Endothelial cell of umbilical vein (primary cell): Measurements from ENCODE around the gene PTDSS2. TPM values are rescaled to one million over a fixed set of nuclear protein-coding genes. Genes with fewer than 3 reads are reported as not detected.

Experiments used
- BruUV-seq: library from RNA; stranded (reverse); fragments of 400-500 nt; replicated peaks from 2 replicates; lab custom pipeline; 2021; lab: Mats Ljungman, UMichigan
- CTCF ChIA-PET: fragments of 300-600, 350-600 bp; sonication (Branson Sonifier 250); formaldehyde crosslinking; loops from one replicate; lab custom pipeline; 2021; ENCODE audit warnings: antibody characterized with exemption, inconsistent platforms; lab: Charles Lee
- POLR2A ChIA-PET: fragments of 300-600, 350-600 bp; sonication (Branson Sonifier 250); formaldehyde crosslinking; loops from one replicate; lab custom pipeline; 2021; ENCODE audit warnings: antibody characterized with exemption, inconsistent platforms; lab: Charles Lee
- DNase-seq: peaks from one replicate; pipeline ENCODE4 v3.0.0-alpha.2; 2011; ENCODE audit warnings: low read depth, low spot score
- FAIRE-seq: peaks from 2 replicates; lab custom pipeline; 2011; peaks lifted over from hg19 to GRCh38; lab: Jason Lieb, UNC
- H2AFZ ChIP-seq: 2 replicates; pipeline ENCODE4 v1.6.0; 2012; ENCODE audit warnings: low read depth, low read length, control low read depth, inconsistent platforms
- H3K27ac ChIP-seq: 2 replicates; pipeline ENCODE4 v1.5.1; 2011; ENCODE audit warnings: low read depth, mild to moderate bottlenecking, control low read depth, low read length, moderate library complexity; ENCODE audit not compliant: insufficient read depth
- H3K27me3 ChIP-seq, 2 experiments: 2 replicates each; pipeline versions ENCODE4 v1.6.0 to v1.6.1; 2011; ENCODE audit warnings: low read length in 2 of 2, mixed read lengths in 1 of 2; ENCODE audit not compliant: control insufficient read depth in 2 of 2, insufficient read depth in 2 of 2
- H3K36me3 ChIP-seq, 2 experiments: 2 replicates in 1 of 2; 3 replicates in 1 of 2; pipeline ENCODE4 v1.5.1; 2011; ENCODE audit warnings: low read length in 2 of 2, mild to moderate bottlenecking in 1 of 2, moderate library complexity in 1 of 2; ENCODE audit not compliant: control insufficient read depth in 2 of 2, insufficient read depth in 2 of 2; ENCODE audit errors: extremely low read depth in 1 of 2
- H3K4me1 ChIP-seq: 3 replicates; pipeline ENCODE4 v1.5.1; 2011; ENCODE audit warnings: mild to moderate bottlenecking, low read length; ENCODE audit not compliant: control insufficient read depth, insufficient read depth; ENCODE audit errors: extremely low read depth
- H3K4me2 ChIP-seq: 2 replicates; pipeline ENCODE4 v1.6.1; 2011; ENCODE audit warnings: low read length, control low read depth, mixed read lengths; ENCODE audit not compliant: insufficient read depth
- H3K4me3 ChIP-seq, 3 experiments: fragments of 200-600 bp in 1 of 3; sonication (generic), shearing (Covaris generic) in 1 of 3; replicated peaks in 1 of 3; 2 replicates each; pipeline ENCODE4 v1.5.1; 2011 to 2016; ENCODE audit warnings: control low read depth in 3 of 3, low read length in 3 of 3, mild to moderate bottlenecking in 2 of 3, inconsistent platforms in 1 of 3, low read depth in 1 of 3, moderate library complexity in 1 of 3; ENCODE audit not compliant: insufficient read depth in 1 of 3
- H3K79me2 ChIP-seq: 2 replicates; pipeline ENCODE4 v1.6.0; 2012; ENCODE audit warnings: low read length, inconsistent platforms; ENCODE audit not compliant: control insufficient read depth, insufficient read depth
- H3K9ac ChIP-seq: replicated peaks from 2 replicates; pipeline ENCODE3; 2011; ENCODE audit warnings: low read length, control low read depth; ENCODE audit not compliant: insufficient read depth; ENCODE audit errors: extremely low read depth
- H3K9me1 ChIP-seq: replicated peaks from 3 replicates; pipeline ENCODE4 v1.6.0; 2011; ENCODE audit warnings: mild to moderate bottlenecking, low read length; ENCODE audit not compliant: control insufficient read depth, insufficient read depth; ENCODE audit errors: extremely low read depth
- H3K9me3 ChIP-seq: replicated peaks from 2 replicates; pipeline ENCODE4 v1.5.1; 2012; ENCODE audit warnings: low read length, inconsistent platforms; ENCODE audit not compliant: control insufficient read depth, insufficient read depth
- H4K20me1 ChIP-seq: replicated peaks from 2 replicates; pipeline ENCODE3; 2011; ENCODE audit warnings: mild to moderate bottlenecking, low read length; ENCODE audit not compliant: control insufficient read depth, insufficient read depth; ENCODE audit errors: extremely low read depth
- EZH2 ChIP-seq: IDR thresholded peaks from 2 replicates; pipeline ENCODE4 v1.6.1; 2012; ENCODE audit warnings: borderline replicate concordance, low read depth, mild to moderate bottlenecking, moderate library complexity, low read length, inconsistent platforms; ENCODE audit not compliant: severe bottlenecking
- FOS ChIP-seq: IDR thresholded peaks from 2 replicates; pipeline ENCODE4 v1.6.1; 2011; ENCODE audit warnings: mild to moderate bottlenecking, low read length, moderate library complexity, borderline replicate concordance; ENCODE audit not compliant: insufficient read depth
- JUN ChIP-seq: IDR thresholded peaks from 2 replicates; pipeline ENCODE4 v1.6.1; 2011; ENCODE audit warnings: borderline replicate concordance, low read depth; ENCODE audit not compliant: insufficient read length, insufficient read depth
- MAX ChIP-seq: IDR thresholded peaks from 2 replicates; pipeline ENCODE4 v1.6.1; 2011; ENCODE audit not compliant: insufficient read depth, insufficient read length
- MYC ChIP-seq: IDR thresholded peaks from one replicate; pipeline ENCODE4 v1.6.1; 2011; ENCODE audit warnings: mild to moderate bottlenecking, low read depth, low read length
- POLR2A ChIP-seq: IDR thresholded peaks from 2 replicates; pipeline ENCODE4 v1.6.1; 2012; ENCODE audit warnings: low read depth, mild to moderate bottlenecking, control low read depth, low read length
- POLR2AphosphoS5 ChIP-seq: IDR thresholded peaks from 2 replicates; pipeline ENCODE4 v1.6.1; 2012; ENCODE audit warnings: low read depth, mild to moderate bottlenecking, control low read depth, low read length, moderate library complexity; ENCODE audit not compliant: insufficient read depth
- dilution Hi-C: fragments of 300-500 bp; cut with MboI; formaldehyde crosslinking; loops from one replicate; pipeline ENCODE4 v1.15.0; 2019; ENCODE audit warnings: low sequenced_read_pairs; ENCODE audit not compliant: extremely low pct_ligation_motif_present
- intact Hi-C: fragments of 100-400 bp; cut with micrococcal nuclease; formaldehyde crosslinking; loops from one replicate; pipeline ENCODE4 v1.10.0; 2022
- polyA plus RNA-seq, 4 experiments: library from polyadenylated mRNA; depleted of rRNA in 3 of 4; stranded (reverse) in 3 of 4; unstranded in 1 of 4; fragments of >200 nt; gene quantifications; 2 replicates each; pipeline versions ENCODE4 v1.2.1 to v1.2.3, GENCODE V29; 2011 to 2012; ENCODE audit warnings: missing spikeins in 1 of 4
- total RNA-seq: library from RNA; stranded (reverse); gene quantifications from 2 replicates; pipeline ENCODE4 v1.2.3, GENCODE V29; 2021

PTDSS2 gene
- total and polyA plus RNA-seq, 2 donors (not counting 3 experiments of a cell fraction or from before 2014, with no cell fraction given): 41.4 to 46.8 TPM

GRCh38 chr11:453564-453963 is 3.5 kb downstream of the PTDSS2 start:
- FAIRE-seq: no peak
- Histone ChIP-seq H3K4me1 (peaks cover 11% of the 10 kb centered on the region), H3K79me2 (peaks cover 62% of the 10 kb centered on the region), H2AFZ (no peak overlapping the region), H3K4me2 (no peak overlapping the region), H3K36me3 (peaks cover 0 to 19% of the 10 kb centered on the region in 2 experiments), H4K20me1 (no peaks in the 10 kb centered on the region), H3K4me3 (no peak overlapping the region), H3K9me3 (no peaks in the 10 kb centered on the region), H3K9ac (no peak overlapping the region), H3K27ac (no peak overlapping the region), H3K27me3 (no peaks in the 10 kb centered on the region), H3K9me1 (no peaks in the 10 kb centered on the region)
- BruUV-seq: no TSS peak
- ChIA-PET POLR2A (no interaction called here), CTCF (interaction anchor here (0.7 kb wide), 1 partner anchor 16 kb away, joined by 3 read pairs; no protein-coding TSS in a partner anchor)
- intact Hi-C loops (no loop called here), dilution Hi-C loops (no loop called here)
- no peak for TF ChIP-seq EZH2
- TF ChIP-seq MYC: no peak
- no peak for TF ChIP-seq FOS
- no peak for TF ChIP-seq POLR2AphosphoS5
- no peak for TF ChIP-seq JUN
- no peak for TF ChIP-seq MAX
- TF ChIP-seq POLR2A: no peak
- DNase-seq: no peak

DNA sequence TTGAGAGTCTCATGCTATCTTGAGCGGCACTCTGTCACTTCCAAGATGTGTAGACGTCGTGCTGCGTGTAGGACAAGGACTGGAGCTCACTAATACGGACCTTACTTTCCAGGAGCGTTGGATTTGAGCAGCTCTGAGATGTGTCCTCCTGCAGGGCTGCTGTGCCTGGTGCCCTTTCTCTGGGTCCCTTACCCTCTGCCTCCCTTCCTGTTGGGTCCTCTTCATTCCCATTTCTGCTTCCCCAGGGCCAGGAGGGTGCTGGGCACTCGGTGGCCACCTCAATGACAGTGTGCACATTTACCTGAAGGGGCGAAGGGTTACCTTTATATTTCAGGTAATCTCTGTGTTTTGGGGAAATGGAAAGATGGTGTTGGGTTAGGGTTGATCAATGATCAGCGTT is 4.0 kb downstream of the PTDSS2 start:
- DNase-seq: no peak
- Histone ChIP-seq H3K79me2 (peaks cover 65% of the 10 kb centered on the region), H3K9ac (no peak overlapping the region), H3K27me3 (no peaks in the 10 kb centered on the region), H3K36me3 (peaks cover 0 to 19% of the 10 kb centered on the region in 2 experiments), H3K9me1 (no peaks in the 10 kb centered on the region), H3K4me3 (no peak overlapping the region), H3K27ac (no peak overlapping the region), H3K4me2 (no peak overlapping the region), H4K20me1 (no peaks in the 10 kb centered on the region), H2AFZ (no peak overlapping the region), H3K4me1 (peaks cover 8% of the 10 kb centered on the region), H3K9me3 (no peaks in the 10 kb centered on the region)
- CTCF ChIA-PET: interaction anchor here (0.7 kb wide), 1 partner anchor 16 kb away, joined by 3 read pairs; no protein-coding TSS in a partner anchor
- POLR2A ChIA-PET: no interaction called here
- no peak for TF ChIP-seq FOS
- no peak for TF ChIP-seq MYC
- TF ChIP-seq POLR2A: no peak
- no peak for TF ChIP-seq POLR2AphosphoS5
- intact Hi-C loops (no loop called here), dilution Hi-C loops (no loop called here)
- BruUV-seq: no TSS peak
- FAIRE-seq: no peak
